Measurements from ENCODE around the gene TMEM192.
"Not testable (repeated sequence)": the region's sequence is repeated elsewhere in the genome, so short reads cannot be mapped to it uniquely, and the experiment has no call there.

Gene TMEM192

DNA sequence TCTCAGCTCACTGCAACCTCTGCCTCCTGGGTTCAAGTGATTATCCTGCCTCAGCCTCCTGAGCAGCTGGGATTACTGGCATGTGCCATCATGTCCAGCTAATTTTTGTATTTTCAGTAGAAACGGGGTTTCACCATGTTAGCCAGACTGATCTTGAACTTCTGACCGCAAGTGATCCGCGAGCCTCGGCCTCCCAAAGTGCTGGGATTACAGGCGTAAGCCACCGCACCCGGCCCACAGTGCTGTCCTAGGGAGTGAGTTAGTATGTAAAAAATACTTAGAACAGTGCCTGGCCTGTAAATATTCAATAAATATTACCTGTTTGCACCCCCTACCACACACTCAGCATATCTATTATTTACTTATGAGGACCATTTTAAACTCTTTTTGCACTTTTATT lies 20.5 kb downstream of the TMEM192 start:
- DNase-seq (ENCODE audit: low read depth), result not testable (repeated sequence)

DNA sequence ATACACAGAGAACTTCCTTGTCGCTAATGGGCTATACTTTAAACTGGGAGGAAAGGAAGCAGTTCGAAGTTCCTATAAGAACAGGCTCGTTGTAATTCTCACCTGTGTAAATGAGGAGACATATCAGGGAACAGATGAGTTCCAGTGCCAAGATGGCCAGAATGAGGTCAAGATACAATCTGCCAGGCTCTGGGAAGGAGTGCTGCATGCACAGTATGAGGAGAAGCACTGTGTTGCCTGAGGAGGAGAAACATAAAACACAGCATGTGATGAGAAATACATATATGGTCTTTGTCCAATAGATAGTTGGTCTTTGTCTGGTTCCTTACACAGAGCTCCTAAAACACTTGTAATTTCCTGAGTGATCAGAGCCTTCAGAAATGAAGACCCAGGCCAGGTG lies 24.3 kb downstream of the TMEM192 start:
- no peak for DNase-seq (ENCODE audit: low read depth)

DNA sequence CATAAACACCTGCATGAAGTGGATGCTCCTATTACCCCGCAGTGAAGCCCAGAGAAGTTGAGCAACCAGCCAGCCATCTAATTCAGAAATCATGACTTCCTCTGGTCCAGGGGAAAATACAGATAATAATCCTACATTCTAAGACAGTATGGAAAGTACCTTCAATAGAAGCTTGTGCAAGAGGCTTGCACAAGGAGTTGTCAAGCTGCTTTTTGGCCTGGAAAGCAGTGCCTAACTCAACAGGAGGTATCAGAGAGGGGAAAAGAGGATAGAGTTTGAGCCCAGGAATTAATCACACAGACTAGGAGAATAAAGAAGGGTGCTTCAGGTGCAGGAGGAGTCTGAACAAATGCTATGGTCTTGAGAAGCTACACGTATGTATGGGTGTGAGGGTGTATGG lies 26.7 kb downstream of the TMEM192 start:
- no peak for DNase-seq (ENCODE audit: low read depth)

DNA sequence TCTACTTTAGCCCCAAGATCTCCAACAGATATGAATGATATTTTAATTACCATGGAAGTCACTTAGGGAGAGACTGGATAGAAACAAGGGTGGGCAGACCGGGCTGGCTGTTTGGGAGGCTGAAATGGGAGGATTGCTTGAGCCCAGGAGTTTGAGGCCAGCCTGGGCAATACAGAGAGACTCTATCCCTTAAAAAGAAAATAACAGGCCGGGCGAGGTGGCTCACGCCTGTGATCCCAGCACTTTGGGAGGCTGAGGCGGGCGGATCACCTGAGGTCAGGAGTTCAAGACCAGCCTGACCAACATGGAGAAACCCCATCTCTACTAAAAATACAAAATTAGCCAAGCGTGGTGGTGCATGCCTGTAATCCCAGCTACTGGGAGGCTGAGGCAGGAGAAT lies 27.9 kb downstream of the TMEM192 start:
- not testable (repeated sequence) for DNase-seq (ENCODE audit: low read depth)

DNA sequence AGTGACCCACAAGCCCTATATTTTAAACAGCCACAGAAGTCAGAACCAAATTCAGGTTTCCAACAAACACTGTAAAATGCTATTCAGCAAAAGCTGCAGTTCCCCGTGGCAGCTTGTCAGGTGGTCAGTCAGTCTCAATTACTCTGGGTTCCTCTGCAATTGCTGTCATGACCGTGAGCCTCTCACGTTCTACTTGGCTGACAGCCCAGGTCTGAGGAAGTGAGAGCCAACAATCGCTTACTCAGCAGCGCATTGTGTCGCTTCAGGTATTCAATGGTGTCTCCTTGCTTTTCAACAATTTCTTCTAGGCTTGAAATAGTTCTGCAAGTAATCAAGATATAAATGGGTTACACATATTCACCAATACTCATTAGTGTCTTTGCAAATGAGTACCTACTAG lies 33.2 kb downstream of the TMEM192 start:
- no peak for DNase-seq (ENCODE audit: low read depth)

DNA sequence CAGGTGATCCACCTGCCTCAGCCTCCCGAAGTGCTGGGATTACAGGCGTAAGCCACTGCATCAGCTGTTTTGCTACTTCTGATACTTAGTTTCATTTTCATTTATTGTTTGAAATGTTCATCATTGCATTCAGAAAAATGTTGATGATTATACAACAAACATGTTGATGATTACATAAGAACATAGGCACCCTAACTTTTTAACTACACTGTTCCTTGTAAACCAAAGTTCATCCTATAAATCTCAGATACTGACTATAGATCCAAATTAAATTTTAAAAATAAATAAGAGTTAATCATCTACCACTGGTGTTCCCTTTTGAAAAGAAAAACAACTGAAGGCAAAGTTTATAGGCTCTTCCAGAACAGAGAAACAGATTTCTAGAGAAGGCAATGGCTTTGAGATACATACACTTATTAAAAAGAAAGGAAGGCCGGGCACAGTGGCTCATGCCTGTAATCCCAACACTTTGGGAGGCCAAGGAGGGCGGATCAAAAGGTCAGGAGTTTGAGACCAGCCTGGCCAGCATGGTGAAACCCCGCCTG lies 35.6 kb downstream of the TMEM192 start:
- DNase-seq (ENCODE audit: low read depth), result no peak

DNA sequence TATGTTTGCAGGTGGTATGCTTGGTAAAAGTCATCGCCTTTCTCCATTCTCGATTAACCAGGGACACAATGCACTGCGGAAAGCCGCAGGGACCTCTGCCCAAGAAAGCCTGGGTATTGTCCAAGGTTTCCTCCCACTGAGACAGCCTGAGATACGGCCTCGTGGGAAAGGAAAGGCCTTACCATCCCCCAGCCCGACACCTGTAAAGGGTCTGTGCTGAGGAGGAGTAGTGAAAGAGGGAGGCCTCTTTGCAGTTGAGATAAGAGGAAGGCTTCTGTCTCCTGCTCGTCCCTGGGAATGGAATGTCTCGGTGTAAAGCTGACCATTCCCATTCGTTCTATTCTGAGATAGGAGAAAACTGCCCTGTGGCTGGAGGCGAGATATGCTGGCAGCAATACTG lies 39.3 kb downstream of the TMEM192 start:
- DNase-seq (ENCODE audit: low read depth), result not testable (repeated sequence)

DNA sequence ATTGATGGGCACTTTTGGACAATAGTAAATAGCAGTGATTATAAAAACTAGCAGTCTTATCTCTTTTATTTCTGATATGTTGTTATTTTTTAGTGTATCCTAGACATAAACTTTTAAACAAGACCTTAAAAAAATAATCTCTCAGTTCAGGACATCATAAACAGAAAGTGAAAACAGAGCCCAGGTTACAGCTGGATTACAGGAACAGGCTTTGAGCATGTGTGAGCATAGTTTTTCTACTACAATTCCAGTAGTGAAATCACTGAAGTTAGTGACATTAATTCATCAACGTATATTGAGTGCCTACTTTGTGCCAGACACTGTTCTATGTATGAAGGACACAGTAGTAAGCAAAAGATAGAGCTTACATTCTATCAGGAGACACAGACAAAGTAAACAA lies 42.1 kb downstream of the TMEM192 start:
- DNase-seq (ENCODE audit: low read depth), result no peak

DNA sequence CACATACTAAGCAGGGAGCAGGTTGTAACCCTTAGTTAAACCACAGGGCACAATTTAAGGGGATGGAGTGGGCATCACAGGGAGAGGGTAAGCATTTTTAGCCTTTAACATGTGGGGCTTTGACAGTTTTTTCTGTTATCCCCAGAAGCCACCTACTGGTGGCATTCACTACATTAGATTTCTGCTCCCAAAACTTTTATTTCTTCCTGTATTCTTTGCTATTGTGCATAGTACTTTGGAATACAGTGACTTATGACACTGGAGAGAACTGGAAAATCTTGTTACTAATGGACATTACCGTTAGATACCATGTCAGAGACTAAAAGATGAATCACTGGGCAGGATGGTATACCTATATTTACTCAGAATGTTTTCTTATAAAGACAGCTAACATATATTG lies 51.7 kb downstream of the TMEM192 start:
- DNase-seq (ENCODE audit: low read depth), result no peak

DNA sequence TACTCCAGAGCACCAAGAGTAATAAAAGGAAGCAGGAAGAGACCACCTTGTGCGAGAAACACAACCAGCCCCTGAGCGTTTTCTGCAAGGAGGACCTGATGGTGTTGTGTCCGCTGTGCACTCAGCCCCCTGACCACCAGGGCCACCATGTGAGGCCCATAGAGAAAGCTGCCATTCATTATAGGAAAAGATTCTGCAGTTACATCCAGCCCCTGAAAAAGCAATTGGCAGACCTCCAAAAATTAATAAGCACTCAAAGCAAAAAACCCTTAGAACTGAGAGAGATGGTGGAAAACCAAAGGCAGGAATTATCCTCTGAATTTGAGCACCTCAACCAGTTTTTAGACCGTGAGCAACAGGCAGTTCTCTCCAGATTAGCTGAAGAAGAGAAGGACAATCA lies 53.3 kb downstream of the TMEM192 start:
- DNase-seq (ENCODE audit: low read depth), result no peak

DNA sequence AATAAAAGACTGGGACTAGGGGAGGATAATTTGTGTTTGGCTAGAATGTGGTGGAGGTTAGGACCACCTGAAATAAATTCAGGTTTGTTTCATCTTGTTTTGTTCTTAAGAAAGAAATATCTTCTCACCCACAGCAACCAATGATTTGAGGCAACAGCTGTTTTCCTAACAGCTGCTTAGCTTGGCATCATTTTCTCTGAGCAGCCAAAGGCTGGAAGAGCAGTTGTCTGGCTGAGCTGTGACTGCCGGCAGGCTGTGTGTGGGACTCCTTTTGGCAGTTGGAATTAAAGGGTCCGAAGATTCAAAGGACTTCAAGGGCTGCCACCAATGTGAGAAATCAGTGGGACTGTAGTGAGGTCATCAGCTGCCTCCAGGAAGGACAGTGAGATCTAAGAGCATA lies 54.0 kb downstream of the TMEM192 start:
- no peak for DNase-seq (ENCODE audit: low read depth)

DNA sequence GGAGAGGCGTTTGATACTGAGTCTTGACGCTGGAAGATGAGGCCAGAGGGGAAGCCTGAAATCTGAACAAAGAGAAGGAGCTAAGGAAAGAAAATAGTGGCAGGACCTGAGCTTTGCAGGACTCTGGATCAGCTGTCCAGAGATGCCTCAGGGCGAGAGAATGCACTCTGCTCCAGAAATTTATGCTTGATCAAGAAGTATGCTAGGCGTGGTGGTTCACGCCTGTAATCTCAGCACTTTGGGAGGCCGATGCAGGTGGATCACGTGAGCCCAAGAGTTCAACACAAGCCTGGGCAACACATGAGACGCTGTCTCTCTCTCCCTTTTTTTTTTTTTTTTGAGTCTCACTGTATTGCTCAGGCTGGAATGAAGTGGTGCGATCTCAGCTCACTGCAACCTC lies 57.1 kb downstream of the TMEM192 start:
- no peak for DNase-seq (ENCODE audit: low read depth)

DNA sequence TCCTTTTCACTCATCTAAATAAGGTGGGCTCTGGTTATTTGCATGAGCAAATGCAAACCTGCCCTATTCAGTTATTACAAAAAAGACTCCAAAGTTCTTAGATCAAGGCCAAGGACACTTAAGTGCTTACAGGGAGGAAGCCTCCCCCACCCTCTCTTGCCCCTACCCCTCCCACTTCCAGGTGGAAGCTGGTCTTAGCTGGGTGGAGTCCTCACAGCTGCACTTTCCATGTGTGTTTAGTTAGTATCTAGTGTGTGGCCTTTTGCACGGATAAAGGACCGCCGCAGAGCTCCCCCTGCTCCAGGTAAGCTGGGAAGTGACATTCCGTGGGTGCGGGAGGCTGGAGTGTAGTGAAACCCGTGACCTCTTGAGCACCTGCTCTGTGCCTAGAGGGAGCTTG lies 59.0 kb downstream of the TMEM192 start, which contains the start of gene TRIM75:
Gene TRIM75, plus strand, starts transcription at position 222 of the 400 bp plus-strand sequence. CDS start 5,282 bp downstream, outside the sequence.
- DNase-seq (ENCODE audit: low read depth), result no peak

DNA sequence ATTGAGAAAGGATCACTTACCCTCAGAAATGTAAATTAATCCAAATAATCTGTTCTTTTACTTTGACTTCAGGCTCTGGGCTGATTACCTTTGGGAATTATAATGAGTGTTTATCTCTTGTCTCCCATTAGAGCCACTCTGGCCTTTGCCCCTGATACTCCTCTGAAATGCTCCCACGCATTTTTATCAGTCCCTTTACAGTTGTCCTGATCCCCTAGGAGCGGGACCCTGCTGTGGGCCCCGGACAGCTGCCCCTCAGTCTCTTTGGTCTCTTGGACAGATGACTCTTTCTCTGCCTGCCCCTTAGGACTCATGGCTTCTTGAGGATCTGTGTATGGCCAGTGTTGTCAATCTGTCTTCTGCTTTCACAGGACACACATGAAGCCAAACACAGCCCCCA lies 60.0 kb downstream of the TMEM192 start:
- DNase-seq (ENCODE audit: low read depth), result no peak

DNA sequence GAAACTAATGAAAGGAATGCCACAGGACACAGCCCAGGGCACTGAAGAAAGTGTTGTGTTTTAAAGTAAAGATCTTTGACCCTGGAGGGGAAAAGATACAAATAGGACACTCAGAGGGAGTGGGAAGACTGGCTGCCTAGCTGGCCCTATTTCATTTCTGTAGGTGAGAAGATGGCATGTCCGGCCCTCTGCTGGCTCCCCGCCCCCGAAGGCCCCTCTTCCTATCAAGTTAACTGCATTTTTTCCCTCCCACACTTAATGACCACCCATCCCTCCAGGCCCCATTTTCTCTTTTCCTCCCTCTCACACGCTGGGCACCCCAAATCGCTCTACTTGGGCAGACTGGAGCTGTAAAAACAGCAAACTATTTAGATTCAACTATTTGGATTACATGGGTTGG lies 64.5 kb downstream of the TMEM192 start:
- no peak for DNase-seq (ENCODE audit: low read depth)

DNA sequence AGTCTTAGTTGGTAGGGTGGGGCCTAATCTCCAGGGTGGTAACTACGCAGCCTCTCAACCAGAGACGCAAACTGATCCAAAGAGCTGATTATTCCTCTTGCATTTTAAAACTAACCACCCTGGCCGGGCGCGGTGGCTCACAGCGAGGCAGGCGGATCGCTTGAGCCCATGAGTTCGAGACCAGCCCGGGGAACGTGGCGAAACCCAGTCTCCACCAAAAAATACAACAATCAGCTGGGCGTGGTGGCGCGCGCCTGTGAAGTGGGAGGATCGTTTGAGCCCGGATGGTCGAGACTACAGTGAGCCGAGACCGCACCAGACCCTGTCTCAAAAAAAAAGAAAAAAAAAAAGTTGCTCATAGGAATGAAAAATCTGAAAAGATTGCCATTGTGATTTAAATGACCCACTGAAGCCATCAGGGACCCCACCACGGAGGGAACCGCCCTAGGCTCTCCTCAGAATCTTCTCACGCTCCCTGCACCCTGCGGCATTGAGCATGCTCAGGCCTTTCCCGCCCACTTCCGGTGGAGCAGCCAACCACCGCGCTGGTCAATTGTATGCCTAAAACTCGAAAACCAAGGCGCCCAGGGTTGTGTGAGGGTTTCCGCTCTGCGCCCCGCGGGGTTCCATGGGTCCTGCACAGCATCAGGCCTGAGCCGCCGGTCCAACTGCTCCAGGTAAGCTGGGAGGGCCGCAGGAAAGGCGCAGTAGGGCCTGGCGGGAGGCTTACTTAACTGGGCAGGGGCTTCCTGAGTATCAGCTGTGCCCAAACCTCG lies 81.0 kb downstream of the TMEM192 start, which contains the start of gene TRIM60:
Gene TRIM60, plus strand, starts transcription at position 564 of the 776 bp plus-strand sequence. CDS start 8,074 bp downstream, outside the sequence.
- DNase-seq (ENCODE audit: low read depth), result no peak

DNA sequence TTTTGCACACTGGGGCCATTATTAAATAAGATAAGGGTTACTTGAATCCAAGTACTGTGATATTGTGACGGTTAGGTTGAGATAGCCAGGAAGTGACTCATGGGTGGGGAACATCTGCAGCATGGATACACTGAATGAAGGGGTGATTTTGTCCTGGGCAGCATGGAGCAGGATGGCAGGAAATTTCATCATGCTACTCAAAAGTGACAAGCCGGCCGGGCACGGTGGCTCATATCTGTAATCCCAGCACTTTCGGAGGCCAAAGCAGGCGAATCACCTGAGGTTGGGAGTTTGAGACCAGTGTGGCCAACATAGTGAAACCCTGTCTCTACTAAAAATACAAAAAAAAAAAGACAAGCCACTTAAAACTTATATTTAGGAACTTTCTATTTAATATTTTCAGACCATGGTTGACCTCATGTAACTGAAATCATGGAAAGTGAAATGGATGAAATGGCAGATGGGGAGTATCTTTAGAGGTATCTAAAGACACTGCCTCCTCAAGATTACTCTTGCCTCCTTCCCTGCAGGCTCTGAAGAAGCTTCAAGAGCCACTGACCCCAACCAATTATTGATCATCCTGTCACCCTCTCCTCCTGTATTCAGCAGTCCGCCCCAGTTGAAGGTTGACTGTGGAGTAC lies 84.8 kb downstream of the TMEM192 start:
- DNase-seq (ENCODE audit: low read depth), result no peak

DNA sequence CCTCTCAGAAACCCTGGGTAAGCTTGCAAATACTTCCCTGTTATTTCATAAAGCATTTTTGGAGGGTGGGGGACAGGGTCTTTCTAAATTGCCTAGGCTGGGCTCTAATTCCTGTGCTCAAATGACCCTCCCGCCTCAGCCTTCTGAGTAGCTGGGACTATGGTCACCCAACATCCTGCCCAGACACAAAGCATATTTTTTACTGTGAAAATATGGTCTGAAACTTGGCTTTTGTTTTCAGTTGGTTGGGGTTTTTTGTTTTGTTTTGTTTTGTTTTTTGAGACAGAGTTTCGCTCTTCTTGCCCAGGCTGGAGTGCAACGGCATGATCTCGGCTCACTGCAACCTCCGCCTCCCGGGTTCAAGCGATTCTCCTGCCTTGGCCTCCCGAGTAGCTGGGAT lies 86.9 kb downstream of the TMEM192 start:
- not testable (repeated sequence) for DNase-seq (ENCODE audit: low read depth)

Data from stimulated activated CD8-positive, alpha-beta memory T cell treated with anti-CD3 and anti-CD28 coated beads, Interleukin-12 subunit alpha, Interleukin-12 subunit beta, amount 100 ng/mL, for 4 hours (primary cell).